GM23248 (cell line): ENCODE data around the gene NOBOX.
"Not testable (repeated sequence)": the region's sequence is repeated elsewhere in the genome, so short reads cannot be mapped to it uniquely, and the experiment has no call there.

ENCODE experiments used
- EZH2 ChIP-seq: fragments of 200-600 bp; sonication (generic); IDR thresholded peaks from 2 replicates; pipeline ENCODE4 v1.6.1; 2018; ENCODE audit warnings: antibody characterized with exemption, mild to moderate bottlenecking; ENCODE audit not compliant: insufficient read depth, poor library complexity, severe bottlenecking
- EZH2phosphoT487 ChIP-seq: fragments of 200-600 bp; sonication (generic); IDR thresholded peaks from 2 replicates; pipeline ENCODE4 v1.6.1; 2018; ENCODE audit warnings: antibody characterized with exemption, moderate library complexity, mild to moderate bottlenecking, low read depth; ENCODE audit not compliant: insufficient read depth

GRCh38 chr7:144348625-144349024 is 54.9 kb downstream of the NOBOX start:
- not testable (repeated sequence) for TF ChIP-seq EZH2phosphoT487, EZH2
